Frontal cortex (tissue), 4 donors: ENCODE results near the gene NSD1. TPM values are rescaled to one million over a fixed set of nuclear protein-coding genes. Genes with fewer than 3 reads are reported as not detected.

Experiments
- DNase-seq, 2 donors: peaks; one replicate each; pipeline ENCODE4 v3.0.0; 2012; ENCODE audit warnings: low spot score in 2 of 2
- FAIRE-seq: peaks from 2 replicates; lab custom pipeline; 2012; peaks lifted over from hg19 to GRCh38; lab: Jason Lieb, UNC
- total RNA-seq: library from RNA; depleted of rRNA; stranded (reverse); fragments of >200 nt; gene quantifications from one replicate; pipeline ENCODE4 v1.2.3, GENCODE V29; 2014
- donor health status: control.
- donor health status: control.
- donor health status: control.

Gene NSD1, protein sequence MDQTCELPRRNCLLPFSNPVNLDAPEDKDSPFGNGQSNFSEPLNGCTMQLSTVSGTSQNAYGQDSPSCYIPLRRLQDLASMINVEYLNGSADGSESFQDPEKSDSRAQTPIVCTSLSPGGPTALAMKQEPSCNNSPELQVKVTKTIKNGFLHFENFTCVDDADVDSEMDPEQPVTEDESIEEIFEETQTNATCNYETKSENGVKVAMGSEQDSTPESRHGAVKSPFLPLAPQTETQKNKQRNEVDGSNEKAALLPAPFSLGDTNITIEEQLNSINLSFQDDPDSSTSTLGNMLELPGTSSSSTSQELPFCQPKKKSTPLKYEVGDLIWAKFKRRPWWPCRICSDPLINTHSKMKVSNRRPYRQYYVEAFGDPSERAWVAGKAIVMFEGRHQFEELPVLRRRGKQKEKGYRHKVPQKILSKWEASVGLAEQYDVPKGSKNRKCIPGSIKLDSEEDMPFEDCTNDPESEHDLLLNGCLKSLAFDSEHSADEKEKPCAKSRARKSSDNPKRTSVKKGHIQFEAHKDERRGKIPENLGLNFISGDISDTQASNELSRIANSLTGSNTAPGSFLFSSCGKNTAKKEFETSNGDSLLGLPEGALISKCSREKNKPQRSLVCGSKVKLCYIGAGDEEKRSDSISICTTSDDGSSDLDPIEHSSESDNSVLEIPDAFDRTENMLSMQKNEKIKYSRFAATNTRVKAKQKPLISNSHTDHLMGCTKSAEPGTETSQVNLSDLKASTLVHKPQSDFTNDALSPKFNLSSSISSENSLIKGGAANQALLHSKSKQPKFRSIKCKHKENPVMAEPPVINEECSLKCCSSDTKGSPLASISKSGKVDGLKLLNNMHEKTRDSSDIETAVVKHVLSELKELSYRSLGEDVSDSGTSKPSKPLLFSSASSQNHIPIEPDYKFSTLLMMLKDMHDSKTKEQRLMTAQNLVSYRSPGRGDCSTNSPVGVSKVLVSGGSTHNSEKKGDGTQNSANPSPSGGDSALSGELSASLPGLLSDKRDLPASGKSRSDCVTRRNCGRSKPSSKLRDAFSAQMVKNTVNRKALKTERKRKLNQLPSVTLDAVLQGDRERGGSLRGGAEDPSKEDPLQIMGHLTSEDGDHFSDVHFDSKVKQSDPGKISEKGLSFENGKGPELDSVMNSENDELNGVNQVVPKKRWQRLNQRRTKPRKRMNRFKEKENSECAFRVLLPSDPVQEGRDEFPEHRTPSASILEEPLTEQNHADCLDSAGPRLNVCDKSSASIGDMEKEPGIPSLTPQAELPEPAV (N-terminal part only)
- 58.7 TPM for total RNA-seq

DNA sequence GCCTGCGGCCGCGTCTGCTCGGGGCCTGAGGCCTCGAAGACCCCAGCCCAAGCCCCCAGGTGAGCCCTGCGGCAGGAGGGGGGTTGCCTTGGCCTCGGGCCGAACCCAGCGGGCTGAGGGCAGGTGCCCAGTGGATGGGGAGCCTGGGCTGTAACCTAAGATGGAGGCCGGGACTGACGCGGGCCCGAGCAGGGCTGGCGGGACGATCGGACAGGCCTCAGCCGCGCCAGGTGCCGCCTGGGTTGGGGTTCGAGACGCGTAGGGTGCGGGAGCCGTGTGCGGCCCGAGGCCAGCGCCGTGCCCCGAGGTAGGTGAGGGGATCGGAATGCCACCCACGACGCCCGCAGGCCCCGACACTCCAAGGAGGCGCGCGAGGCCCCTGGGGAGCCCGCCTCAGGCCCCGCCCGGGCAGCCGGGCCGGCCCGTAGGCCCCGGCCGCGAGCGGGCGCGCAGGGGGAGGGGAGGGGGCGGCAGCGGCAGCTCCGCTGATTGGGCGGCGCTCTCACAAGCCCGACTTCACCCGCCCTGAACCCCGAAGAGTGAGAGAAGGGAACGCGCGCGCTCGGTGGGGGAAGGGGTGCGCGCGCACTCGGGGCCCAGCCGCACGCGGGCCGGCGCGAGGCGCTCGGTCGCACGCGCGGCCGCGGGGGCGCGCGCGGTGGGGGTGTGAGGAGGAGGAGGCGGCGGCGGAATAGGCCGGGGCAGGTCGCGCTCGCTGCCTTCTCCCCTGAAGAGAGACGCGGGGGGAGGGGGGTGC, at the start of gene NSD1:
NSD1 (plus strand) TSS at position 678 of the 757 bp plus-strand sequence. CDS start 1,331 bp downstream, outside the sequence.
- DNase-seq (peak; percentile 90 to 93), FAIRE-seq (no peak)

DNA sequence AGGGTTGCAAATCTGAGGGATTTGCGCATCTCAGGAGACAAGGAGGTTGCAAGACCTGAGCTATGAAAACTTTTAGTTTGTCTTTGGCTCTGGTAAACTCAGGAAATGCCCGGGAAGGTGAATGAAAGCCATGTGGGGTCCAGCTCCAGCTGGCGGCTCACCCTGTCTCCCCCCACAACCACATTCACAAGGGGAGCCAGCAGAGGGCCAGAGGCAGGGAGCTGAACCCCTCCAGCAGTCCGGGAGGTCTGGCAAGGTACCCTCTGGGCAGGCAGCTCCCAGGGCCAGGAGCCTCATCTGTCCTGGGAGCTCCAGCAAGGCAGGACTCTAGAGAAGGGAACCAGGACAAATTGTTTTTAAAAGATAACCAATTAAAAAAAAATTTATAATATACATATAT, 49.4 kb upstream of the NSD1 start:
- DNase-seq (no peak), FAIRE-seq (no peak)

DNA sequence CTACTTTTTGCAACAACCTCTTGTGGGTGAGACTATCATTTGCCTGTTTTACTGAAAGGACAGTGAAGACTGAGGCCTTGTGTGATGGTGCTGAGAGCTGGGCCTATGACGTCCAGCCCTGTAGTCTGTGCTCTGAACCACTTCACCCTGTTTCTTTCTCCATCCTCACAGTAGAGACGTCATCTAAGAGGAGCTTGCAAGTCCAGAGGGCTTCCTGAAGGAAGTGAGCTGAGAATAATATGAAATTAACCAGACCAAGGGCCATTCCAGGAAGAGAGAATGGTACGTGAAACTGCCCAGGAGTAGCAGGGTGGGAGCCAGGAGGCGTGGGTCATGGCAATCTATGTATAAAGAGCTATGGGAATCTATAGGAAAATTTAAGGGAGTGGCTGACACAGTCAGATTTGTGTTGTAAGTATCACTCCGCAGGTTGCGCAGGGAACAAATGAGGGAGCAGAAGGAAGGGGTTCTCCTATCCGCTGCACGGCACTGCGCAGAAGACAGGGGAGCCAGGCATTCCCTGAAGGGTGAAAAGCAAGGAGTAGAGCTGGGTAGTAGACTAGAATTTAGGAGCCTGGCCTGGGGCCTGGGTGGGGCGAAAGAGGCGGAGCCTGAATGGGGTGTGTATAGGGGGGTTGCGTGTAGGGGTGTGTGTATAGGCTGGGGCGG, 47.5 kb upstream of the NSD1 start:
- FAIRE-seq (no peak), DNase-seq (no peak)

DNA sequence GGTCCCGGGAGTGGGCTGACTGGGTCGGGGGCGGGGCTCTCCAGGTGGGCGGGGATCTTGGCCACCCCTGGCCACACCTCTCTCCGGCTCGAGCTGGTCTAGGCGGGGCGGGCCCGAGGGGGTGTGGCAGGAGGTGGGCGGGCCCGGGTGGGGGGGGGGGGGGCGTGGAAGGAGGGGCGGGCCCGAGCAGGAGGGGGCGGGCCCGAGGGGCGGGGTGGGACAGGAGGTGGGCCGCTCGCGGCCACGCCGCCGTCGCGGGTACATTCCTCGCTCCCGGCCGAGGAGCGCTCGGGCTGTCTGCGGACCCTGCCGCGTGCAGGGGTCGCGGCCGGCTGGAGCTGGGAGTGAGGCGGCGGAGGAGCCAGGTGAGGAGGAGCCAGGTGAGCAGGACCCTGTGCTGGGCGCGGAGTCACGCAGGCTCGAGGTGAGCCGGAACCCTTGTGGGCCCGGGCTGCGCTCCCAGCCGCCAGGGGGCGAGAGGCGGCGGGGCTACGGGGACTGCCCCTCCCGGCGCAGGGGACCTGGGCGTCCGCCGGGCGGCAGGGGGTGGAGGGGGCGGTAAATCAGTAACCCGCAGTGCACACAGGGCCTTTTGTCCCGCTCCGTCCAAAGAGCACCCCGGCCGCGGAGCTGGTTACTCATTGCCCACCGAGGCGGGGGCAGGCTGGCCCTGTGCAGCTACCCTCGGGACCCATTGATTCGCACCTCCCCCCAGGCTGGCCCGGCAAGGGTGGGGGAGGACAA, 46.7 kb upstream of the NSD1 start, which contains the start of gene FGFR4:
FGFR4 (plus strand) TSS at position 262 of the 744 bp plus-strand sequence. CDS start 2,688 bp downstream, outside the sequence.
- DNase-seq = peak in 1 of 2 donors; percentile 74
- no peak for FAIRE-seq

DNA sequence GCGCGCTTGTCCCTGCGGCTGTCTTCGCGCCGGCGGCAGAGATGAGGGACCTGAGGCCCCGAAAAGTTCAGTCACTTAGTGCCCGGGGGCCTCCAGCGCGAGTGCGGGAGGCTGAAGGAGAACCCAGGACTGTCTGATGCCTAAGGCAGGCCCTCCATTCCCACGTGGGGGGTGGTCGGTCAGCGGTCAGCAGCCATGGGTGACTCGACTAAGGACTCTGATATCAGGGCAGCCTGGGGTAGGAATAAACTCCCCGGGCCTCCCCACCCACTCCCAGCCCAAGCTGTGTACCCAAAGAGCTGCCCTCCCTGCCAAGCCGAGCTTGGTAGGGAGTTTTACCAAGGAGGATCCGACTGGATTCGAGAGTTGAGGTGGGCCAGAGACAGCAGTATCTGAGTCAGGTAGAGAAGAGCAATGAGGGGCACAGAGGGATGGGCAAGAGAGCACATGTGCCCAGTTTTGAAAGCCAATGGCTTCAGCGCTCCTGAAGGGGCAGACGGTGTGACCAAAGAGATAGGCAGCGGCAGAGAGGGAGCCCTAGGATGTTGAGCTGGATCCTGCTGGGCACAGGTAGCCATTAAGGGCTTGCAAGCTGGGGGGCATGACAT, 46.1 kb upstream of the NSD1 start:
- no peak for DNase-seq
- FAIRE-seq = no peak

DNA sequence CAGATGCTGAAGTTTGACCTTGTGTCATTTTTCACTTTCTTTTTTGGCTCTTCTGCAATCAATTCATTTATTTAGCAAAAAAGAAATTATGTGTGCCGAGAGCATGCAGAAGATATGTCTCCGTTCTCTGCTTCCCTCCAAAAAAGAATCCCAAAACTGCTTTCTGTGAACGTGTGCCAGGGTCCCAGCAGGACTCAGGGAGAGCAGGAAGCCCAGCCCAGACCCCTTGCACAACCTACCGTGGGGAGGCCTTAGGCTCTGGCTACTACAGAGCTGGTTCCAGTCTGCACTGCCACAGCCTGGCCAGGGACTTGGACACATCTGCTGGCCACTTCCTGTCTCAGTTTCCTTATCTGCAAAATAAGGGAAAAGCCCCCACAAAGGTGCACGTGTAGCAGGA, 44.4 kb upstream of the NSD1 start:
- DNase-seq (no peak), FAIRE-seq (no peak)

DNA sequence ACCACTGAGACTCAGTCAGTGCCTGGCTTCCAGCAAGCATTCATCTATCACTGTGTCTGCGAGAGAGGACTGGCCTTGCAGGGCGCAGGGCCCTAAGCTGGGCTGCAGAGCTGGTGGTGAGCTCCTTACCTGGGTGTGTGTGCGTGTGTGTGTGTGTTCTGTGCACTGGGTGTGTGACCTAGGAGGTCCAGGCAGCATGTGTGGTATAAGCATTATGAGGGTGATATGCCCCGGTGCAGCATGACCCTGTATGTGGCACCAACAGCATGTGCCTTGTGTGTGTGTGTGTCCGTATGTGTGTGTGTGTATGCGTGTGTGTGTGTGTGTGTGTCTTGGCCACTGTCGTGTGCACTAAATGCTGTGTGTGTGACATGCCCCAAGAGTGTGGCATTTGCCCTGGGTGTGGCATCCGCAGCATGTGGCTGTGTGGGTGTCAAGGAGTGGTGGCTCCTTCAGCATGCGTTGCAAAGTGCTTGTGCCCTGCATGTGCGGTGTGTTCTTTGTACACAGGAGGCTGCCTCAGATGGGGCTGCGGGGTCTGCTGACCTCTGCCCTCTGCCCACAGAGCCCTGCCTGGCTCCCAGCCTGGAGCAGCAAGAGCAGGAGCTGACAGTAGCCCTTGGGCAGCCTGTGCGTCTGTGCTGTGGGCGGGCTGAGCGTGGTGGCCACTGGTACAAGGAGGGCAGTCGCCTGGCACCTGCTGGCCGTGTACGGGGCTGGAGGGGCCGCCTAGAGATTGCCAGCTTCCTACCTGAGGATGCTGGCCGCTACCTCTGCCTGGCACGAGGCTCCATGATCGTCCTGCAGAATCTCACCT, 43.5 kb upstream of the NSD1 start:
- DNase-seq = no peak
- FAIRE-seq = no peak

DNA sequence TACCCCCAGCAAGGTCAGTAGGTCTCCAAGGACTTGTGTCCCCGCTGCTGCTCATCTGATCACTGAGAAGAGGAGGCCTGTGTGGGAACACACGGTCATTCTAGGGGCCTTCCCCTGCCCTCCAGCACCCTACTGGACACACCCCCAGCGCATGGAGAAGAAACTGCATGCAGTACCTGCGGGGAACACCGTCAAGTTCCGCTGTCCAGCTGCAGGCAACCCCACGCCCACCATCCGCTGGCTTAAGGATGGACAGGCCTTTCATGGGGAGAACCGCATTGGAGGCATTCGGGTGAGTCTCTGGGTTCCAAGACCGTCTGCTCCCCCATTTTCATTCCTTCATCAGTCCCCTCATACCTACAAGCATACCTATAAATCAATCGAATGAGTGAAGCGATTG, 42.8 kb upstream of the NSD1 start:
- no peak for FAIRE-seq
- no peak for DNase-seq

DNA sequence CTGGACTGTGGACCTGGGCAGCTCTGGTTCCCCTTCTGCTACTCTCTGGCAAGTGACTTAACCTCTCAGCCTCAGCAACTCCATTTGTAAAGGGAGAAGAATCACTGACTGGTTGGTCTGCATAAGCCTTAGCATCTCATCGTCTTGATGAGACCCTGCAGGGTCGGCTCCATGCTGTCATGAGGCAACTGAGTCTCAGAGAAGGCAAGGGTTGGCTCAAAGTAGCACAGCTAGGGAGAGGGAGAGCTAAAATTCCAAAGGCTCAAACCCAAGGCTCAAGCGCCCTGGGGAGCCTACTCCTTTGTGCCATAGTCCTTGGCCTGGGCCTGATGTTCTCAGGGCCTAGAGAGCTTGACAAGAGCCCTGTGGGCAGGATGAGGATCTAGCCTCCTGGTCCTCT, 42.3 kb upstream of the NSD1 start:
- FAIRE-seq (no peak), DNase-seq (no peak)

DNA sequence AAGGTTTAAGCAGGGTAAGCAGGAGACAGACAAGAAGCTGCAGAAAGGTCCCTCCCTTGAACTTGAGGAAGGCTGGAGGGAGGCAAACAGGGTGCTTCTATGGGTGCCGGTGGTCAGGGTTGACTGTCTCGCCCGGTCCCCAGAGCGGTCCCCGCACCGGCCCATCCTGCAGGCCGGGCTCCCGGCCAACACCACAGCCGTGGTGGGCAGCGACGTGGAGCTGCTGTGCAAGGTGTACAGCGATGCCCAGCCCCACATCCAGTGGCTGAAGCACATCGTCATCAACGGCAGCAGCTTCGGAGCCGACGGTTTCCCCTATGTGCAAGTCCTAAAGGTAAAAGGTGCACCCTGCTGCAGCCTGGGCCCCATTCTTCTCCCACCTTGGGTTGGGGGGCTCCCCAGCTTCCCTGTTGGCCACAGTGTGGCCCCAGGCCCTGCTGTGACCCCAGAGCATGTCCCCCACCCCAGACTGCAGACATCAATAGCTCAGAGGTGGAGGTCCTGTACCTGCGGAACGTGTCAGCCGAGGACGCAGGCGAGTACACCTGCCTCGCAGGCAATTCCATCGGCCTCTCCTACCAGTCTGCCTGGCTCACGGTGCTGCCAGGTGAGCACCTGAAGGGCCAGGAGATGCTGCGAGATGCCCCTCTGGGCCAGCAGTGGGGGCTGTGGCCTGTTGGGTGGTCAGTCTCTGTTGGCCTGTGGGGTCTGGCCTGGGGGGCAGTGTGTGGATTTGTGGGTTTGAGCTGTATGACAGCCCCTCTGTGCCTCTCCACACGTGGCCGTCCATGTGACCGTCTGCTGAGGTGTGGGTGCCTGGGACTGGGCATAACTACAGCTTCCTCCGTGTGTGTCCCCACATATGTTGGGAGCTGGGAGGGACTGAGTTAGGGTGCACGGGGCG, 41.1 kb upstream of the NSD1 start:
- FAIRE-seq = no peak
- no peak for DNase-seq

DNA sequence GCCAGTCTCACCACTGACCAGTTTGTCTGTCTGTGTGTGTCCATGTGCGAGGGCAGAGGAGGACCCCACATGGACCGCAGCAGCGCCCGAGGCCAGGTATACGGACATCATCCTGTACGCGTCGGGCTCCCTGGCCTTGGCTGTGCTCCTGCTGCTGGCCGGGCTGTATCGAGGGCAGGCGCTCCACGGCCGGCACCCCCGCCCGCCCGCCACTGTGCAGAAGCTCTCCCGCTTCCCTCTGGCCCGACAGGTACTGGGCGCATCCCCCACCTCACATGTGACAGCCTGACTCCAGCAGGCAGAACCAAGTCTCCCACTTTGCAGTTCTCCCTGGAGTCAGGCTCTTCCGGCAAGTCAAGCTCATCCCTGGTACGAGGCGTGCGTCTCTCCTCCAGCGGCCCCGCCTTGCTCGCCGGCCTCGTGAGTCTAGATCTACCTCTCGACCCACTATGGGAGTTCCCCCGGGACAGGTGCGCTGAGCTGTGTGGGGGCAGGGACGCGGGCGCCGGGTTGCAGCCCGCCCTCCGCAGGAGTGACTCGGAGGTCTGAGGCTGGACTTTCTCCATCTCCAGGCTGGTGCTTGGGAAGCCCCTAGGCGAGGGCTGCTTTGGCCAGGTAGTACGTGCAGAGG, 40.4 kb upstream of the NSD1 start:
- DNase-seq (no peak), FAIRE-seq (no peak)

DNA sequence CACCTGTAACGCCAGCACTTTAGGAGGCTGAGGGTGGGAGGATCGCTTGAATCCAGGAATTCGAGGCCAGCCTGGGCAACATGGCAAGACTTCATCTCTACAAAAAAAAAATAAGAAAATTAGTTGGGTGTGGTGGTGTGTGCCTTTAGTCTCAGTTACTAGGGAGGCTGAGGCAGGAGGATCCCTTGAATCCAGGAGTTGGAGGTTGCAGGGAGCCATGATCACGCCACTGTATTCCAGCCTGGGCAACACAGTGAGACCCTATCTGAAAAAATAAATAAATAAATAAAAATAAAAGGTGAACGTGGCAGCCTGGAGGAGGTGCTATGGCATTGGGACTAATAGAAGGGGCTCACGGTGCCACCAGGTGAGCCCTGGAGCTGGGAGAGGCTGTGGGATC, 39.8 kb upstream of the NSD1 start:
- FAIRE-seq (no peak), DNase-seq (no peak)

DNA sequence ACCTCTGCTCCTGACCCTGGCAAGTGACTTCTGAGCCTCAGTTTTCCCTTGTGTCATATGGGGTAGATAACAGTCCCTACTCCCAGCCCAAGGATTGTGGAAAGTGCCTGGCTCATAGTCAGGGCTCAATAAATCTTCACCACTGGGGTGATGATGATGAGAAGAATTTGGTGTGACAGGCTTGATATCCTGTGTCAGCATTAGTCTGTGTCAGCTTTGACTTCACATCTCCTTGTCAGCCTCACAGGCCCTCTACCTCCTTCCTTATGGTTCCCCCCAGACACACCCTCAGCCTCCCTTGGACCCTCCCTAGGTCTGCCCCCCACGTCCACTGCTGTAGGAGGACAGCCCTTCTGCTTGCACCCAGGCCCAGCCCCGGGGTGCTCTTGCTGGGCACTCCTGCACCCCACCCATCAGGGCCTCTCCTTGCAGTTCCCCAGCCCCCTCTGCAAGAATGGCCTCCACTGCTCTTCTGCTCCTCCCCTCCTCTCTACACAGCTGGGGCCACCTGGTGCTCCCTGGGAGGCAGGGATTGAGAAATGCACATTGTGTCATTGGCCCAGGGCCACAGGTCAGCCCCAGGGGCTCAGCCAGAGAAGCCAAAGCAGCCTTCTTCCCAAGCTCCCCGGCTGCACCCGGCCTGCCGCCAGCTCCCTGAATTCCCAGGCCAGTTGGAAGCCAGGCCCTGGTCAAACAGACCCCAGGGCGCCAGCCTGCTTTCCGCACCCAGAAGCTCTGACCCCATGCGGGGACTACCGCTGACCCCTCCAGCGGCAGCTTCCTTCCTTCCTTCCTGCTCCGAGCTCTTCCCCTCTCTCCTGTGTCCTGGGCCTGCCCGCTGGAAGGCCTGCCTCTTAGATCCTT, 39.1 kb upstream of the NSD1 start:
- no peak for FAIRE-seq
- peak in 1 of 2 donors; percentile 52 for DNase-seq

DNA sequence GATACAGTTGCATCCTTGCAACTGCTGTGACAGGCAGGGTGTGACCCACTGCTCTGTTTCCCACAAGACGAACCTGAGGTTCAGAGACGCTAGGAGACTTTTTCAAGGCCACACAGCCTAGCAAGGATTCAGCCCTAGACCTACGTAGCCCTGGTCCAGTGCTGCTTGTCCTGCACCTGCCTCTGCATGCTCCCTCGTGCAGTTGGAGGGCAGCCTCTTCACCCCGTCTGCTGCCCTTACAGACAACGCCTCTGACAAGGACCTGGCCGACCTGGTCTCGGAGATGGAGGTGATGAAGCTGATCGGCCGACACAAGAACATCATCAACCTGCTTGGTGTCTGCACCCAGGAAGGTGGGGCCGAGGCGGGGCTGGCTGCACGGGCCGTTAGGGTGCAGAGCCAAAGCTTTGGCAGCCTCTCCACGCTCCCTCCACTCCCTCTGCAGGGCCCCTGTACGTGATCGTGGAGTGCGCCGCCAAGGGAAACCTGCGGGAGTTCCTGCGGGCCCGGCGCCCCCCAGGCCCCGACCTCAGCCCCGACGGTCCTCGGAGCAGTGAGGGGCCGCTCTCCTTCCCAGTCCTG, 38.4 kb upstream of the NSD1 start:
- FAIRE-seq (no peak), DNase-seq (no peak)
